Body of pancreas (tissue), 4 donors: ENCODE data around the gene C4orf50. TPM values are rescaled to one million over a fixed set of nuclear protein-coding genes. Genes with fewer than 3 reads are reported as not detected.

ENCODE experiments used
- ATAC-seq: fragments of 150-250 bp; one replicate; pipeline ENCODE4 v1.9.1; 2016
- DNase-seq, 4 donors: peaks; one replicate each; pipeline ENCODE4 v3.0.0-alpha.2; 2019
- H3K27ac ChIP-seq, 4 donors: fragments of 200-600 bp; sonication (generic); 1 replicate in 3 of 4; 2 replicates in 1 of 4; pipeline versions ENCODE4 v1.5.1 to v1.6.1; 2016 to 2019; ENCODE audit warnings: mild to moderate bottlenecking in 1 of 4, mixed read lengths in 1 of 4, moderate library complexity in 1 of 4
- H3K27me3 ChIP-seq, 2 donors: fragments of 200-600 bp; sonication (generic); one replicate each; pipeline ENCODE4 v1.6.0; 2016; ENCODE audit warnings: mild to moderate bottlenecking in 1 of 2
- H3K36me3 ChIP-seq, 2 donors: fragments of 200-600 bp; sonication (generic); replicated peaks in 1 of 2; 2 replicates each; pipeline ENCODE4 v1.5.1; 2016; ENCODE audit warnings: low read depth in 2 of 2; ENCODE audit not compliant: insufficient read depth in 1 of 2
- H3K4me1 ChIP-seq: fragments of 200-600 bp; sonication (generic); one replicate; pipeline ENCODE4 v1.6.0; 2016
- H3K4me3 ChIP-seq, 2 donors: fragments of 200-600 bp; sonication (generic); 1 replicate in 1 of 2; 2 replicates in 1 of 2; pipeline ENCODE4 v1.5.1; 2016 to 2019
- H3K9me3 ChIP-seq, 3 donors: fragments of 200-600 bp; sonication (generic); 1 replicate in 2 of 3; 2 replicates in 1 of 3; pipeline ENCODE4 v1.5.1; 2016
- CTCF ChIP-seq, 7 experiments: fragments of 450-650 bp in 4 of 7; fragments of 200-600 bp in 3 of 7; sonication (generic) in 3 of 7; IDR thresholded peaks; one replicate each; pipeline ENCODE4 v1.5.1; 2016 to 2019; ENCODE audit warnings: antibody characterized with exemption in 7 of 7
- POLR2A ChIP-seq, 3 donors: fragments of 450-650 bp; IDR thresholded peaks; one replicate each; pipeline ENCODE4 v1.6.1; 2016; ENCODE audit warnings: antibody characterized with exemption in 3 of 3, mild to moderate bottlenecking in 2 of 3
- WGBS, 2 donors: methylation state at CpG; one replicate each; pipeline ENCODE4 v1.1.5; 2017; 5-methylcytosine and 5-hydroxymethylcytosine counted together
- intact Hi-C: fragments of 100-400 bp; cut with DNase I; formaldehyde crosslinking; loops from one replicate; pipeline ENCODE4 v1.15.1; 2023
- total RNA-seq, 2 donors: library from RNA; depleted of rRNA; stranded (reverse); fragments of >200 nt; gene quantifications; one replicate each; pipeline ENCODE4 v1.1.0, GENCODE V29; 2016

C4orf50 gene
- total RNA-seq, 2 donors from 2014 or later = 0.26 TPM; not detected in 1

GRCh38 chr4:5918331-5918985 is 99.8 kb downstream of the C4orf50 start:
- intact Hi-C loops = no loop called here
- Histone ChIP-seq H3K4me1 (no peaks in the 10 kb centered on the region), H3K36me3 (no peaks in the 10 kb centered on the region), H3K9me3 (no peaks in the 10 kb centered on the region), H3K27ac (no peak overlapping the region), H3K4me3 (no peak overlapping the region), H3K27me3 (no peaks in the 10 kb centered on the region)
- WGBS, 2 donors = 40 to 42% methylated on average over 8 of the region's 8 CpGs
- DNase-seq (no peak), ATAC-seq (no peak)
- TF ChIP-seq CTCF (IDR thresholded peaks at IDR 0.05) (no peak), POLR2A (IDR thresholded peaks at IDR 0.05) (no peak)

DNA sequence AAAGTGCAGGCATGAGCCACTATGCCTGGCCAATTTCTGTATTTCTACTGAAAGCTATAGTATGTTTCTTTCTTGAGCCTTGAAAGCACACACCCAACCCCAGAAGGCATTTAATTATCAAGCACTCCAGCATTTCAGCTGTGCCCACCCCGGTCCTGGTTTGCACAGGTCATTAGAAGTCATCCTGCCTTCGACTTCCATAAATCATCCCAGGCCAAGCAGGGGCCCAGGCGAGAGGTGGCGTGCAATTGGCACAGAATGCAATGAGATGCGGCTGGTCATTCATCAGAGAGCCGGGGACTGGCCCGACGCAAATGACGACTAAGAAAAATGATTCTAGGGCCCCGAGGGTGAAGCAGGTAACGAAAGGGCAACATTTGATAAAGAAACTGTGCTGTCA is 100.6 kb downstream of the C4orf50 start:
- 19 to 37% methylated on average over 11 of the region's 11 CpGs for WGBS, 2 donors
- DNase-seq (no peak), ATAC-seq (no peak)
- Histone ChIP-seq H3K4me3 (no peak overlapping the region), H3K9me3 (no peaks in the 10 kb centered on the region), H3K27me3 (no peaks in the 10 kb centered on the region), H3K27ac (no peak overlapping the region), H3K36me3 (no peaks in the 10 kb centered on the region), H3K4me1 (no peaks in the 10 kb centered on the region)
- TF ChIP-seq CTCF (IDR thresholded peaks at IDR 0.05) (no peak), POLR2A (IDR thresholded peaks at IDR 0.05) (no peak)
- intact Hi-C loops = no loop called here

GRCh38 chr4:5916229-5916628 is 102.0 kb downstream of the C4orf50 start:
- TF ChIP-seq POLR2A (IDR thresholded peaks at IDR 0.05) = no peak
- TF ChIP-seq CTCF (IDR thresholded peaks at IDR 0.05) = no peak
- no peaks in the 10 kb centered on the region for H3K27me3 ChIP-seq
- intact Hi-C loops = no loop called here
- H3K36me3 ChIP-seq = no peaks in the 10 kb centered on the region
- ATAC-seq (no peak), DNase-seq (no peak)
- H3K4me3 ChIP-seq = no peak overlapping the region
- 43 to 59% methylated on average over 1 to 3 of the region's 3 CpGs for WGBS, 2 donors
- no peaks in the 10 kb centered on the region for H3K9me3 ChIP-seq
- H3K27ac ChIP-seq = no peak overlapping the region
- no peaks in the 10 kb centered on the region for H3K4me1 ChIP-seq

GRCh38 chr4:5913454-5913853 is 104.8 kb downstream of the C4orf50 start:
- no peak for ATAC-seq
- intact Hi-C loops = no loop called here

More at GRCh38 chr4:5913454-5913853, 104.8 kb downstream of the C4orf50 start:
- H3K27ac ChIP-seq = no peak overlapping the region
- WGBS, 2 donors = 70 to 74% methylated on average over 7 of the region's 7 CpGs
- no peak for DNase-seq
- H3K27me3 ChIP-seq = no peaks in the 10 kb centered on the region
- TF ChIP-seq POLR2A (IDR thresholded peaks at IDR 0.05) (no peak), CTCF (IDR thresholded peaks at IDR 0.05) (no peak)
- H3K4me1 ChIP-seq = no peaks in the 10 kb centered on the region
- H3K36me3 ChIP-seq = no peaks in the 10 kb centered on the region
- H3K9me3 ChIP-seq = no peaks in the 10 kb centered on the region
- H3K4me3 ChIP-seq = no peak overlapping the region
